OCI-LY7 (cell line): Measurements from ENCODE around the gene CRAMP1. TPM values are rescaled to one million over a fixed set of nuclear protein-coding genes. Genes with fewer than 3 reads are reported as not detected.

ENCODE experiments used
- BruUV-seq: library from RNA; stranded (reverse); fragments of 400-500 nt; replicated peaks from 2 replicates; lab custom pipeline; 2021; lab: Mats Ljungman, UMichigan
- CTCF ChIA-PET: fragments of 300-600 bp; sonication (Branson Sonifier 250); formaldehyde crosslinking; loops from one replicate; lab custom pipeline; 2022; ENCODE audit warnings: antibody characterized with exemption; ENCODE audit not compliant: unreplicated experiment; lab: Charles Lee
- POLR2A ChIA-PET: fragments of 300-600 bp; sonication (Branson Sonifier 250); formaldehyde crosslinking; loops from one replicate; lab custom pipeline; 2022; ENCODE audit warnings: antibody characterized with exemption; lab: Charles Lee
- DNase-seq: peaks from one replicate; pipeline ENCODE4 v3.0.0-alpha.2; 2015; ENCODE audit warnings: low spot score
- H2AFZ ChIP-seq: fragments of 200-600 bp; sonication (generic), shearing (Covaris generic); 2 replicates; pipeline ENCODE4 v1.6.1; 2014; ENCODE audit warnings: mild to moderate bottlenecking, antibody characterized with exemption, low read length, moderate library complexity
- H3K27ac ChIP-seq: fragments of 200-600 bp; sonication (generic); 2 replicates; pipeline ENCODE4 v1.5.1; 2014; ENCODE audit warnings: mixed run types, low read depth, mild to moderate bottlenecking, moderate library complexity, low read length, inconsistent platforms; ENCODE audit not compliant: poor library complexity, severe bottlenecking
- H3K36me3 ChIP-seq: fragments of 200-600 bp; sonication (generic); 2 replicates; pipeline ENCODE4 v1.6.1; 2014; ENCODE audit warnings: mild to moderate bottlenecking, antibody characterized with exemption, low read length, moderate library complexity, mixed read lengths; ENCODE audit not compliant: insufficient read depth
- H3K4me1 ChIP-seq: fragments of 200-600 bp; sonication (generic); 2 replicates; pipeline ENCODE4 v1.5.1; 2014; ENCODE audit warnings: mild to moderate bottlenecking, low read length; ENCODE audit not compliant: insufficient read depth, poor library complexity, severe bottlenecking
- H3K4me2 ChIP-seq: fragments of 200-600 bp; sonication (generic); 2 replicates; pipeline ENCODE4 v1.6.1; 2014; ENCODE audit warnings: mild to moderate bottlenecking, low read length
- H3K4me3 ChIP-seq: fragments of 200-600 bp; sonication (generic); 2 replicates; pipeline ENCODE4 v1.5.1; 2014; ENCODE audit warnings: mild to moderate bottlenecking, low read depth, low read length; ENCODE audit not compliant: poor library complexity, severe bottlenecking
- H3K79me2 ChIP-seq: fragments of 200-600 bp; sonication (generic); 2 replicates; pipeline ENCODE4 v1.6.1; 2016; ENCODE audit warnings: low read depth, mild to moderate bottlenecking, low read length, moderate library complexity, mixed read lengths; ENCODE audit not compliant: insufficient read depth
- H3K9me2 ChIP-seq: fragments of 200-600 bp; sonication (generic); 2 replicates; pipeline ENCODE4 v1.6.1; 2016; ENCODE audit warnings: mild to moderate bottlenecking, low read length, mixed read lengths; ENCODE audit not compliant: insufficient read depth
- H3K9me3 ChIP-seq: fragments of 200-600 bp; sonication (generic); 2 replicates; pipeline ENCODE4 v1.6.1; 2014; ENCODE audit warnings: mild to moderate bottlenecking, mixed run types, low read length, mixed read lengths
- H4K20me1 ChIP-seq: fragments of 200-600 bp; sonication (generic); 2 replicates; pipeline ENCODE4 v1.6.1; 2014; ENCODE audit warnings: mild to moderate bottlenecking, antibody characterized with exemption, low read length, moderate library complexity, mixed read lengths; ENCODE audit not compliant: insufficient read depth
- EZH2phosphoT487 ChIP-seq: fragments of 200-600 bp; sonication (generic); IDR thresholded peaks from 2 replicates; pipeline ENCODE4 v1.6.1; 2018; ENCODE audit warnings: low read depth, borderline replicate concordance, mild to moderate bottlenecking, mixed run types, antibody characterized with exemption, low read length, moderate library complexity, mixed read lengths
- intact Hi-C: fragments of 100-400 bp; cut with micrococcal nuclease; formaldehyde crosslinking; loops from one replicate; pipeline ENCODE4 v1.10.0; 2022; ENCODE audit not compliant: unreplicated experiment
- total RNA-seq, 2 experiments: library from RNA; depleted of rRNA in 1 of 2; stranded (reverse); fragments of >200 nt in 1 of 2; shearing (Covaris generic) in 1 of 2; gene quantifications; 2 replicates each; pipeline ENCODE4 v1.2.3, GENCODE V29; 2014 to 2022
- TF ChIP-seq, protein P1 (sequence below): fragments of 200-600 bp; sonication (generic); conservative IDR thresholded peaks from 2 replicates; pipeline ENCODE4 v1.5.1; 2014; ENCODE audit warnings: mild to moderate bottlenecking, antibody characterized with exemption, low read length, moderate library complexity, mixed read lengths

Gene CRAMP1
- total RNA-seq, 2 experiments from 2014 or later: 10.5 to 33.6 TPM

DNA sequence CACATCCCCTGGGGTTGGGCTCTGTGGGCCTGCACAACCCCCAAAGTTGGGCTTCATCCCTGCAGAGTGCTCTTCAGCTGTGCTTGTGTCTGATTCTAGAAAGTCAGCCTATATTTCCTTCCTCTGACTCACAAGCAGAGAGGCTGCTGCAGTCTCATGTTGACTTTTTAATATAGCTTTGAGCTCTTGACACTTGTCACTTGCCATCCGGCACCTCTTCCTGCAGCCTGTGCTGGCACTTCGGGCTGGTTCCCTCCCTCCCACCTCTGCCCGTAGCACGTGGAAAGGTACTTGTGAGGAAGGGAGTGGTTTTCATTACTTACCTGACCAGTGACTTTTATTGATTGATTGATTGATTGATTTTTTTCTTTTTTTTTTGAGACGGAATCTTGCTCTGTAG, 46.9 kb downstream of the CRAMP1 start:
- H3K9me2 ChIP-seq: no peaks in the 10 kb centered on the region
- CTCF ChIA-PET: no interaction called here
- no peaks in the 10 kb centered on the region for H3K79me2 ChIP-seq
- no peak overlapping the region for H3K4me3 ChIP-seq
- BruUV-seq: no TSS peak
- peaks cover 50% of the 10 kb centered on the region for H3K36me3 ChIP-seq
- H3K4me2 ChIP-seq: no peak overlapping the region
- intact Hi-C loops: no loop called here
- DNase-seq: no peak
- H4K20me1 ChIP-seq: no peaks in the 10 kb centered on the region
- H3K4me1 ChIP-seq: no peaks in the 10 kb centered on the region
- H2AFZ ChIP-seq: no peak overlapping the region
- POLR2A ChIA-PET: interaction anchor here (0.7 kb wide), 1 partner anchor 9 kb away, joined by 3 read pairs; no protein-coding TSS in a partner anchor
- H3K27ac ChIP-seq: no peak overlapping the region
- TF ChIP-seq EZH2phosphoT487: no peak
- TF ChIP-seq, protein P1, sequence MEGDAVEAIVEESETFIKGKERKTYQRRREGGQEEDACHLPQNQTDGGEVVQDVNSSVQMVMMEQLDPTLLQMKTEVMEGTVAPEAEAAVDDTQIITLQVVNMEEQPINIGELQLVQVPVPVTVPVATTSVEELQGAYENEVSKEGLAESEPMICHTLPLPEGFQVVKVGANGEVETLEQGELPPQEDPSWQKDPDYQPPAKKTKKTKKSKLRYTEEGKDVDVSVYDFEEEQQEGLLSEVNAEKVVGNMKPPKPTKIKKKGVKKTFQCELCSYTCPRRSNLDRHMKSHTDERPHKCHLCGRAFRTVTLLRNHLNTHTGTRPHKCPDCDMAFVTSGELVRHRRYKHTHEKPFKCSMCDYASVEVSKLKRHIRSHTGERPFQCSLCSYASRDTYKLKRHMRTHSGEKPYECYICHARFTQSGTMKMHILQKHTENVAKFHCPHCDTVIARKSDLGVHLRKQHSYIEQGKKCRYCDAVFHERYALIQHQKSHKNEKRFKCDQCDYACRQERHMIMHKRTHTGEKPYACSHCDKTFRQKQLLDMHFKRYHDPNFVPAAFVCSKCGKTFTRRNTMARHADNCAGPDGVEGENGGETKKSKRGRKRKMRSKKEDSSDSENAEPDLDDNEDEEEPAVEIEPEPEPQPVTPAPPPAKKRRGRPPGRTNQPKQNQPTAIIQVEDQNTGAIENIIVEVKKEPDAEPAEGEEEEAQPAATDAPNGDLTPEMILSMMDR: no peak
- H3K9me3 ChIP-seq: no peaks in the 10 kb centered on the region

DNA sequence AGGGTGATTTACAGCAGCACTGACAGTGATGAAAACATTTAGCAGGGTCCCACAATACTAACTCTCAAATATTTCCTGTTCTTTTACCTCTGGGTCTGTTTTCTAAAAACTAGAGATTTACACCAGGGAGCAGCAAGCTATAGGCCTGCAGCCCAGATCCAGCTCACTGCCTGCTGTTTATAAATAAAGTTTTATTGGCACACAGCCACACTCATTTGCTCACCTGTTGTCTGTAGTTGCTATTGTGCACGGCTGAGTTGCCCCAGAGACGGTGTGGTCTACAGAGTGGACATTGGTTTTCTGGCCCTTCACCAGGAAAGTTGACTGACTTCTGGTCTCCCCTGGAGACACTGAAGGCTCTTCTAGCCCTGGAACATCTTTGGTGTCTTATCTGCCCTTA, 49.7 kb downstream of the CRAMP1 start:
- Histone ChIP-seq H3K4me1 (no peaks in the 10 kb centered on the region), H4K20me1 (no peaks in the 10 kb centered on the region), H3K9me3 (no peaks in the 10 kb centered on the region), H3K27ac (no peak overlapping the region), H3K4me2 (no peak overlapping the region), H2AFZ (no peak overlapping the region), H3K36me3 (peaks cover 61% of the 10 kb centered on the region), H3K79me2 (no peaks in the 10 kb centered on the region), H3K4me3 (no peak overlapping the region), H3K9me2 (no peaks in the 10 kb centered on the region)
- intact Hi-C loops: no loop called here
- CTCF ChIA-PET: no interaction called here
- POLR2A ChIA-PET: no interaction called here
- TF ChIP-seq, protein P1: no peak
- no peak for TF ChIP-seq EZH2phosphoT487
- DNase-seq: no peak
- BruUV-seq: no TSS peak

DNA sequence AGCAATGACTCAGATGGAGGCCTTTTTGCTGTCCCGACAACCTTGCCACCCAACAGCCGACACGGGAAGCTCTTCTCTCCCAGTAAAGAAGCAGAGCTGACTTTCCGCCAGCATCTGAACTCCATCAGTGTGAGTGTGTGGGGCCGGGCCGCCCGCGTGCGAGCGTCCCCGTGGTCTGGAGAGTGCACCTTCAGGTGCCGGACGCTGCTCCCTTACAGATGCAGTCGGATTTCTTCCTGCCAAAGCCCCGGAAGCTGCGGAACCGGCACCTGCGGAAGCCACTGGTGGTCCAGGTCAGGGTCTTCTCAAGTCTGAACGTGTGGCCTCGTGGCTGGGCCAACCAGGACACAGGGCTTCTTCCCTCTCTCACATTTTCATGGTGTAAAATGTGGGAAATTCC, 50.4 kb downstream of the CRAMP1 start:
- peaks cover 67% of the 10 kb centered on the region for H3K36me3 ChIP-seq
- no peak overlapping the region for H2AFZ ChIP-seq
- no peak overlapping the region for H3K4me2 ChIP-seq
- no peak for DNase-seq
- intact Hi-C loops: no loop called here
- TF ChIP-seq EZH2phosphoT487: no peak
- TF ChIP-seq, protein P1: no peak
- no TSS peak for BruUV-seq
- ChIA-PET POLR2A (no interaction called here), CTCF (no interaction called here)
- H3K9me3 ChIP-seq: no peaks in the 10 kb centered on the region
- H4K20me1 ChIP-seq: no peaks in the 10 kb centered on the region
- H3K79me2 ChIP-seq: no peaks in the 10 kb centered on the region
- no peak overlapping the region for H3K27ac ChIP-seq
- H3K4me1 ChIP-seq: no peaks in the 10 kb centered on the region
- H3K4me3 ChIP-seq: no peak overlapping the region
- H3K9me2 ChIP-seq: no peaks in the 10 kb centered on the region
